HepG2 (cell line): ENCODE data around the gene NR2F1-AS1. TPM values are rescaled to one million over a fixed set of nuclear protein-coding genes. Genes with fewer than 3 reads are reported as not detected.

Experiments
- ATAC-seq: fragments of 200-7000 bp; cut with Tn5 transposase; 3 replicates; pipeline ENCODE4 v1.9.1; 2020; ENCODE audit warnings: mild to moderate bottlenecking, moderate library complexity
- BruUV-seq: library from RNA; stranded (reverse); fragments of 400-500 nt; replicated peaks from 2 replicates; lab custom pipeline; 2021; lab: Mats Ljungman, UMichigan
- CTCF ChIA-PET: fragments of 300-600 bp; formaldehyde crosslinking; extraction: SDS; loops from one replicate; lab custom pipeline; 2021; ENCODE audit warnings: low total read pairs, inconsistent platforms, low intra/inter-chr PET ratio; lab: Yijun Ruan, JAX
- POLR2A ChIA-PET: fragments of 350-600 bp; sonication (Branson Sonifier 250); formaldehyde crosslinking; loops from one replicate; lab custom pipeline; 2020; ENCODE audit warnings: antibody characterized with exemption, inconsistent platforms; lab: Yijun Ruan, JAX
- DNase-seq: peaks from one replicate; pipeline ENCODE4 v3.0.0-alpha.2; 2015; ENCODE audit warnings: low spot score
- FAIRE-seq: peaks from 3 replicates; lab custom pipeline; 2011; peaks lifted over from hg19 to GRCh38; lab: Jason Lieb, UNC
- H2AFZ ChIP-seq: one replicate; pipeline ENCODE4 v1.6.1; 2011; ENCODE audit warnings: low read length, inconsistent platforms
- H3K27ac ChIP-seq: fragments of 300-600 bp; 3 replicates; pipeline ENCODE4 v1.8.0; 2011; ENCODE audit warnings: mixed run types, mild to moderate bottlenecking, mixed read lengths, low read length, inconsistent platforms; ENCODE audit not compliant: insufficient read depth; ENCODE audit errors: extremely low read length
- H3K27me3 ChIP-seq, 2 experiments: fragments of 200-600 bp in 1 of 2; 2 replicates in 1 of 2; 3 replicates in 1 of 2; pipeline versions ENCODE4 v1.6.0 to v1.8.0; 2011; ENCODE audit warnings: low read length in 2 of 2, mild to moderate bottlenecking in 2 of 2, moderate library complexity in 2 of 2, inconsistent platforms in 1 of 2; ENCODE audit not compliant: insufficient read depth in 2 of 2, control insufficient read depth in 1 of 2
- H3K36me3 ChIP-seq, 2 experiments: fragments of 200-600 bp in 1 of 2; replicated peaks in 1 of 2; 2 replicates in 1 of 2; 3 replicates in 1 of 2; pipeline versions ENCODE4 v1.5.1 to v1.8.0; 2011; ENCODE audit warnings: low read length in 2 of 2, inconsistent platforms in 1 of 2; ENCODE audit not compliant: insufficient read depth in 2 of 2, control insufficient read depth in 1 of 2
- H3K4me1 ChIP-seq: 2 replicates; pipeline ENCODE4 v1.5.1; 2012; ENCODE audit warnings: low read length, inconsistent platforms; ENCODE audit not compliant: insufficient read depth
- H3K4me2 ChIP-seq: 2 replicates; pipeline ENCODE4 v1.6.0; 2011; ENCODE audit warnings: low read depth, low read length, inconsistent platforms
- H3K4me3 ChIP-seq, 3 experiments: fragments of 200-600 bp in 1 of 3; sonication (generic), shearing (Covaris generic) in 1 of 3; replicated peaks in 1 of 3; 2 replicates each; pipeline ENCODE4 v1.5.1; 2011 to 2016; ENCODE audit warnings: low read length in 3 of 3, inconsistent platforms in 2 of 3, low read depth in 2 of 3, mild to moderate bottlenecking in 2 of 3, control low read depth in 1 of 3, mixed read lengths in 1 of 3; ENCODE audit not compliant: insufficient read depth in 1 of 3
- H3K79me2 ChIP-seq: one replicate; pipeline ENCODE4 v1.6.1; 2011; ENCODE audit warnings: low read length, inconsistent platforms; ENCODE audit not compliant: insufficient read depth
- H3K9ac ChIP-seq: 2 replicates; pipeline ENCODE4 v1.6.0; 2011; ENCODE audit warnings: mild to moderate bottlenecking, low read depth, low read length, inconsistent platforms; ENCODE audit not compliant: insufficient read depth
- H3K9me3 ChIP-seq: 2 replicates; pipeline ENCODE4 v1.5.1; 2012; ENCODE audit warnings: mild to moderate bottlenecking, low read length
- H4K20me1 ChIP-seq: 2 replicates; pipeline ENCODE4 v1.6.0; 2011; ENCODE audit warnings: inconsistent platforms, mild to moderate bottlenecking, low read length, moderate library complexity; ENCODE audit not compliant: insufficient read depth
- FOXA1 ChIP-seq, 2 experiments: fragments of 450-650 bp in 1 of 2; sonication (generic) in 1 of 2; formaldehyde crosslinking in 1 of 2; IDR thresholded peaks; 2 replicates each; pipeline versions ENCODE4 v1.4.0 to v1.6.1; 2016 to 2020; ENCODE audit warnings: missing genetic modification reagents in 1 of 2
- FOXK2 ChIP-seq: fragments of 450-650 bp; IDR thresholded peaks from 2 replicates; pipeline ENCODE4 v1.6.1; 2016
- HES4 ChIP-seq: sonication (generic); formaldehyde crosslinking; IDR thresholded peaks from 2 replicates; pipeline ENCODE4 v1.9.0; 2021; ENCODE audit warnings: mild to moderate bottlenecking, missing genetic modification reagents, borderline replicate concordance
- JDP2 ChIP-seq: sonication (generic); formaldehyde crosslinking; IDR thresholded peaks from 2 replicates; pipeline ENCODE4 v1.8.1; 2022; ENCODE audit warnings: missing genetic modification reagents, borderline replicate concordance
- KDM4B ChIP-seq: sonication (generic); formaldehyde crosslinking; IDR thresholded peaks from 2 replicates; pipeline ENCODE4 v1.4.0; 2020; ENCODE audit warnings: missing genetic modification reagents
- MAX ChIP-seq: IDR thresholded peaks from 2 replicates; pipeline ENCODE4 v1.6.1; 2012; ENCODE audit warnings: inconsistent platforms
- MIER2 ChIP-seq: IDR thresholded peaks from 2 replicates; pipeline ENCODE4 v1.6.1; 2016; ENCODE audit warnings: missing biosample characterization, missing genetic modification reagents
- NBN ChIP-seq: fragments of 450-650 bp; conservative IDR thresholded peaks from 2 replicates; pipeline ENCODE4 v1.6.1; 2017
- POGZ ChIP-seq: sonication (generic); formaldehyde crosslinking; IDR thresholded peaks from 2 replicates; pipeline ENCODE4 v1.4.0; 2020; ENCODE audit warnings: mild to moderate bottlenecking, missing genetic modification reagents
- SALL1 ChIP-seq: sonication (generic); formaldehyde crosslinking; IDR thresholded peaks from 2 replicates; pipeline ENCODE4 v1.8.0; 2022; ENCODE audit warnings: mild to moderate bottlenecking, missing genetic modification reagents
- SNAPC2 ChIP-seq: sonication (generic); formaldehyde crosslinking; IDR thresholded peaks from 2 replicates; pipeline ENCODE4 v1.8.1; 2022; ENCODE audit warnings: mild to moderate bottlenecking, missing genetic modification reagents
- STAT6 ChIP-seq: sonication (generic); formaldehyde crosslinking; IDR thresholded peaks from 2 replicates; pipeline ENCODE4 v1.4.0; 2020; ENCODE audit warnings: missing genetic modification reagents, mild to moderate bottlenecking, borderline replicate concordance
- SYNCRIP ChIP-seq: fragments of 200-400 bp; formaldehyde crosslinking; IDR thresholded peaks from 2 replicates; pipeline ENCODE4 v1.6.1; 2018; ENCODE audit warnings: mild to moderate bottlenecking, low read depth, low read length; ENCODE audit not compliant: insufficient read depth
- TFDP2 ChIP-seq: sonication (generic); formaldehyde crosslinking; IDR thresholded peaks from 2 replicates; pipeline ENCODE4 v1.4.0; 2020; ENCODE audit warnings: missing genetic modification reagents
- ZBTB21 ChIP-seq: sonication (generic); formaldehyde crosslinking; IDR thresholded peaks from 2 replicates; pipeline ENCODE4 v1.4.0; 2020; ENCODE audit warnings: missing genetic modification reagents
- ZBTB7B ChIP-seq: sonication (generic); formaldehyde crosslinking; IDR thresholded peaks from 2 replicates; pipeline ENCODE4 v1.4.0; 2020; ENCODE audit warnings: missing genetic modification reagents
- ZNF234 ChIP-seq: sonication (generic); formaldehyde crosslinking; conservative IDR thresholded peaks from 2 replicates; pipeline ENCODE4 v1.5.1; 2020; ENCODE audit warnings: mild to moderate bottlenecking, missing genetic modification reagents
- ZNF589 ChIP-seq: sonication (generic); formaldehyde crosslinking; conservative IDR thresholded peaks from 2 replicates; pipeline ENCODE4 v1.8.0; 2022; ENCODE audit warnings: mild to moderate bottlenecking, moderate library complexity, missing genetic modification reagents
- WGBS: methylation state at CpG from one replicate; pipeline ENCODE4 v1.1.6; 2017; ENCODE audit warnings: low lambda C conversion rate; 5-methylcytosine and 5-hydroxymethylcytosine counted together
- in situ Hi-C: cut with HindIII; loops from 2 replicates; pipeline ENCODE4 v1.10.0; 2017; ENCODE audit warnings: low pct_unique_long_range_greater_than_20kb; ENCODE audit not compliant: extremely low pct_ligation_motif_present
- intact Hi-C: fragments of 100-400 bp; cut with micrococcal nuclease; formaldehyde crosslinking; loops from one replicate; pipeline ENCODE4 v1.10.0; 2022; ENCODE audit not compliant: unreplicated experiment
- polyA plus RNA-seq, 8 experiments: library from polyadenylated mRNA; depleted of rRNA in 3 of 8; stranded (reverse) in 7 of 8; unstranded in 1 of 8; fragments of >200 nt; fragmentation: Illumina TruSeq in 4 of 8; extraction: Trizol in 4 of 8; gene quantifications; 2 replicates each; pipeline versions ENCODE4 v1.2.1 to v1.2.3, GENCODE V29; 2011 to 2016; ENCODE audit warnings: low read depth in 4 of 8, missing spikeins in 1 of 8, mixed read lengths in 1 of 8; ENCODE audit not compliant: insufficient read depth in 1 of 8
- total RNA-seq, 5 experiments: library from RNA; depleted of rRNA; stranded (reverse); fragments of >200 nt; fragmentation: Illumina TruSeq; extraction: Trizol; gene quantifications; 2 replicates each; pipeline ENCODE4 v1.2.3, GENCODE V29; 2016; ENCODE audit warnings: low read depth in 1 of 5

Gene NR2F1-AS1
- total and polyA plus RNA-seq, 2 of the 13 experiments (the other 11 are each of a cell fraction or from before 2014, with no cell fraction given) = 2.8 TPM

GRCh38 chr5:93421468-93421867 is 159.6 kb downstream of the NR2F1-AS1 start:
- 59% methylated on average over 6 of the region's 6 CpGs for WGBS
- Histone ChIP-seq H3K4me1 (no peaks in the 10 kb centered on the region), H3K9me3 (no peaks in the 10 kb centered on the region), H3K4me2 (no peak overlapping the region), H2AFZ (no peak overlapping the region), H3K36me3 (no peaks in the 10 kb centered on the region), H3K79me2 (no peaks in the 10 kb centered on the region), H3K27me3 (no peaks in the 10 kb centered on the region), H3K27ac (no peak overlapping the region), H4K20me1 (no peaks in the 10 kb centered on the region), H3K9ac (no peak overlapping the region), H3K4me3 (no peak overlapping the region)
- intact Hi-C loops = no loop called here
- no peak for FAIRE-seq
- ChIA-PET POLR2A (no interaction called here), CTCF (no interaction called here)
- DNase-seq = no peak
- no peak for ATAC-seq
- BruUV-seq = no TSS peak
- TF ChIP-seq ZBTB21 (CRISPR knock-in tag) (no peak), FOXA1 (IDR thresholded peaks at IDR 0.05) (no peak), FOXA1 (CRISPR knock-in tag; IDR thresholded peaks at IDR 0.05) (no peak), NBN (no peak)
- in situ Hi-C loops = no loop called here

GRCh38 chr5:93417490-93417889 is 163.5 kb downstream of the NR2F1-AS1 start:
- DNase-seq = no peak
- intact Hi-C loops = no loop called here
- ChIA-PET POLR2A (no interaction called here), CTCF (no interaction called here)
- Histone ChIP-seq H3K4me3 (no peak overlapping the region), H3K27ac (no peak overlapping the region), H3K9ac (no peak overlapping the region), H4K20me1 (no peaks in the 10 kb centered on the region), H3K9me3 (no peaks in the 10 kb centered on the region), H3K36me3 (no peaks in the 10 kb centered on the region), H2AFZ (no peak overlapping the region), H3K79me2 (no peaks in the 10 kb centered on the region), H3K27me3 (no peaks in the 10 kb centered on the region), H3K4me1 (no peaks in the 10 kb centered on the region), H3K4me2 (no peak overlapping the region)
- in situ Hi-C loops = no loop called here
- FAIRE-seq = no peak
- no TSS peak for BruUV-seq
- no peak for ATAC-seq
- 40% methylated on average over 3 of the region's 3 CpGs for WGBS
- TF ChIP-seq KDM4B (CRISPR knock-in tag) (no peak), HES4 (CRISPR knock-in tag) (no peak), TFDP2 (CRISPR knock-in tag) (no peak), MAX (no peak), POGZ (CRISPR knock-in tag) (no peak), JDP2 (no peak), SNAPC2 (CRISPR knock-in tag) (no peak), ZBTB7B (CRISPR knock-in tag) (no peak), FOXK2 (no peak), SALL1 (CRISPR knock-in tag) (no peak), ZNF589 (CRISPR knock-in tag) (no peak), STAT6 (CRISPR knock-in tag) (no peak), SYNCRIP (no peak), ZNF234 (CRISPR knock-in tag) (no peak), MIER2 (CRISPR knock-in tag) (no peak)
